Head of caudate nucleus (tissue), 42 donors: Measurements from ENCODE around the gene FBXO21.

Source experiments
- DNase-seq, 42 donors: peaks; one replicate each; pipeline versions ENCODE4 v3.0.0 to v3.0.0-alpha.2; 2020 to 2021; ENCODE audit warnings: mixed read lengths in 7 of 42
- intact Hi-C: fragments of 100-400 bp; cut with DNase I; formaldehyde crosslinking; loops from one replicate; pipeline ENCODE4 v1.15.0; 2022

FBXO21 gene

DNA sequence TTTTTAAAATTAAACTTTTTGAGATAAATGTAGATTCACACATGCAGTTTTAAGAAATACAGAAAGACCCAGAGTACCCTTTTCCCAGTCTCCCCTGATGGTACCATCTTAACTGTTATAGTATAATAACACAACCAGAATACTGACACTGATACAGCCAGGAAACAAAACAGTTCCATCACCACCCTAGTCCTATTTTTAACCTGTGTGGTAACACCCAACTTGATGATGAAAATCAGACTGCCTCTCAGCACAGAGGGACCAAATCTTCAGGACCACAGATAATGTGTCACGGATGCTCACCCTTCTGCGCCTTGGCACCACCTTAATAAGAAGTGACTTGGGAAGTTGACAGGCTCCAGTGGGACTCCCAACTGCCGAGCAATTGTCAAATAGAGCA, 18.1 kb downstream of the FBXO21 start:
- intact Hi-C loops: no loop called here

DNA sequence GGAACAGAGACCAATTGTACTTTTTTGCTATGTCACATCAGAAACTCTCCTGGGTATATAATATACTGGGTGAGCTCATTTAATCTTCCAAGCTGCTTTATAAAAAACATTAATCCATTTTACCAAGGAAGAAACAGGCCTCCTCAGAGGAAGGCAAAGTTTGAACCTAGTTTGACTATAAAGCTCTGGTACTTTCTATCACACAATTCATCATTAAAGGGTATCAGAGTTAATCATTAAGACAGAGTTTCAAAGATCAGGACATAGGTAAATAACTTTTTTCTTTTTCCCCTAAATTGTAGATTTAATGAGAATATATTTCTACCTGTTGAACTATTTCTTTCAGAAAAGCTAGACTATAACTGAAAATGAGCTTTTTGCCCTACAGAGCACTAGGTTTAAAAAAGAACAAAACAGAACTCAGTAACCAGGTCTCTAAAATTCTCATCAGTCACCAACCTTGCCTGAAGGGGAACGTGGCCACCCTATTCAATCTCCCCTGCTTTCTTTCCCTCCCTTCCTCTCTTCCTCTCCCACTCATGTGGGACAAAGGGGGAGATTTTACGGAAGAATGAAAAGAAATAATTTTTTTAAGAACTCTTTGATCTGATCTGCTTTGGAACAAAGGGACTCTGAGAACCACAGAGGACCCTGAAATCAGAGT, 18.6 kb downstream of the FBXO21 start:
- intact Hi-C loops: no loop called here
- no peak for DNase-seq

More for the DNA sequence above, 18.1 kb downstream of the FBXO21 start:
- no peak for DNase-seq

DNA sequence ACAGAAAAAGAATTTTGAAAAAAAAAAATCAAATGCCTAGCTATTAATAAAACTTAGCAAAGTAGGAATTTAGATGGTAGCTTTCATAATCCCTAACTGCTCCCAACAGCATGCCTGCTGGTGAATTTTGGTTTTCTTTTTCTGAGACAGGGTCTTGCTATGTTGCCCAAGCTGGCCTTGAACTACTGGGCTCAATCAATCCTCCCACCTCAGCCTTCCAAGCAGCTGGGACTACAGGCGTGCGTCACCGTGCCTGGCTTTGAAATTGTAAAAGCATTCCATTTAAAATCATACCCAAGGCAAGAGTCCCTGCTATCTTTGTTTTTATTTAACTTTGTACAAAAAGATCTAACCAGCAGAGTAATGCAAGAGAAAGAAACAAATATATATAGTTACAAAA, 20.7 kb downstream of the FBXO21 start:
- no peak for DNase-seq
- intact Hi-C loops: no loop called here

DNA sequence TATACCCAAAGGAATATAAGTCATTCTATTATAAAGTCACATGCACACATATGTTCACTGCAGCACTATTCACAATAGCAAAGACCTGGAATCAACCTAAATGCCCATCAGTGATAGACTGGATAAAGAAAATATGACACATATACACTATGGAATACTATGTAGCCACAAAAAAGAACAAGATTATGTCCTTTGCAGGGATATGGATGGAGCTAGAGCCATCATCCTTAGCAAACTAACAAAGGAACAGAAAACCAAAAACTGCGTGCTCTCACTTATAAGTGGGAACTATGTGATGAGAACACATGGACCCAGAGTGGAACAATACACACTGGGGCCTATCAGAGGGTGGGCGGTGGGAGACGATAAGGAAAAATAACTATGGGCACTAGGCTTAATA, 21.3 kb downstream of the FBXO21 start:
- no peak for DNase-seq
- intact Hi-C loops: no loop called here

DNA sequence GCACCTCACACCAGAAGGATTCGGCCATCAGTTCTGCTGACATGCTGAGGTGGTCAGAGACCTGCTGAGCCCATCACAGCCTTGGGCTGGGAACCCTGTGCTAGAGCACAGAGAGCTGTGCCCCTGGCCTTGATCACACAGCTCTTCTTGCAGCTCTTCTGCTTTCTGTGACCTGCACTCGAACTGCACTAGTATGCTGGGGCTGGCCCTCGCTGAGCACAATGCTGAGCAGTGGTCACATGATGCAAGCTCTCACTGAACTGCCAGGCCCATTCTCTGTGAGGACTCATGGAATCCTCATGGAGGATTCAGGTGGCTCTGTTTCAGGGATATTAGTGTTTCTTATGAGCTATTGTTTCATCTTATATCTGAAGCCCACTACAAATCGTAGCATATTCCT, 22.5 kb downstream of the FBXO21 start:
- no peak for DNase-seq
- intact Hi-C loops: no loop called here

DNA sequence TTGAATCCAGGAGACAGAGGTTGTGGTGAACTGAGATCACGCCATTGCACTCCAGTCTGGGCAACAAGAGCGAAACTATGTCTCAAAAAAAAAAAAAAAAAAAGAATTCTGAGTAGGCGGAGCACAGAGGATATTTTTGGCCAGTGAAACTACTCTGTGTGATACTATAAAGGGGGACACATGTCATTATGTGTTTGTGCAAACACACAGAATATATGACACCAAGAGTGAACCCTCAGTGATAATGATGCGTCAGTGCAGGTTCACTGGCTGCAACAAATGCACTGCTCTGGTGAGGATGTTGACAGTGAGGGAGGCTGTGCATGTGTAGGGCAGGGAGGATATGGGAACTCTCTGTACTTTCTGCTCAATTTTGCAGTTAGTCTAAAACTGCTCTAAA, 24.2 kb downstream of the FBXO21 start:
- no peak for DNase-seq
- intact Hi-C loops: no loop called here

DNA sequence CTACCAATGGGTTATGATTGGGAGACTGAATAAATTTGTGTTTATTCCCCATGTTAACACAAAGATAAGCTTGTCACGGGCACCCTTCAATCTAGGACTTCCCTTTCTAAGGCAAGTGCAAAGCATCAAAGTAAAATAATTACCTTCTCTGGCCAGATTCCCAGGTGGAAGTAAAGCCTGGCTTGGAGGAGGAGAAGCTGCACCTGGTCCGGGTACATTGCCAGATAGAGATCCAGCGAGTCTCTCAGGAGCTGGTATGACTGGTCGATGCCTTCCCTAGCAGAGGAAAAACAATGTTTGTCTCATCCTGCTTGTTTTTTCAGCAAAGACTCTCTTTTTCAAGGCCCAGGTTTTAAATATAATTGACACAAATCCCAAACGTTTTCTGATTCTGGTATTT, 24.9 kb downstream of the FBXO21 start:
- intact Hi-C loops: no loop called here
- DNase-seq: no peak

DNA sequence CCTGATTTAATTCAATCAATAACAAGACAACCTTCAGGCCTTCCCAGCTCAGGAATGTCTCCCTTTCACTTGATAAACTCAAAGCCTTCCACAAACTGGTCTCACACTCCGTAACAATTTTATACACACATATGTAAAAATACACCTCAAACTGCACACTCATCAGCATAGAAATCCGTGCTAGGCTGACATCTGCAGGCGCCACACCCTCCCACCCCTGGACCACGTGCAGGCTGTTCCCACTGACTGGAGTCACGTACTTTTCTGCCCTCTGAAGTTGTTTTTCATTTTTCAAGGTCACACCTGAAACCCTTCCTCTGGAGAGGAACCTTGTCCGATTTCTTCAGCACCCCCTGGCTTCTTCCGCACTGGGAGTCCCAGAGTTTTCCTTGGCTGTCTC, 27.6 kb downstream of the FBXO21 start:
- intact Hi-C loops: no loop called here
- DNase-seq: peak in 18 of 42 donors; percentile 18 to 78 (median 42)

DNA sequence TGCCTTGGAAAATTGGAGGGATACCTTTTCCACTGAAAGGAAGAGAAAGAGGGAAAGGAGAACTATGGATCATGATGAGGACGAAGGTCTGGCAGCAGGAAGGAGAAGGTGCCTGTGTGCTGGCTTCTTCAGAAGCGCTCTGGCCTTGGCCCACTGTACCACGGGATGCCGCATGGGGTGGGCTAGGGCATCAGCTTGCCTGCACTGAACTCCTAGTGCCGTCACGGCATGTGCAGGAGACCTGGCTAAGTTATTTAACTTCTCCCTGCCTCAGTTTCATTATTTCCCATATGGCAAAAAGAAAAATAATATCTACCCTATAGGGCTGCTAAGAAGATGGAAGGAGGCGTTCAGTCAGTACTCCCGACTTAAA, 28.1 kb downstream of the FBXO21 start:
- intact Hi-C loops: no loop called here
- DNase-seq: no peak

DNA sequence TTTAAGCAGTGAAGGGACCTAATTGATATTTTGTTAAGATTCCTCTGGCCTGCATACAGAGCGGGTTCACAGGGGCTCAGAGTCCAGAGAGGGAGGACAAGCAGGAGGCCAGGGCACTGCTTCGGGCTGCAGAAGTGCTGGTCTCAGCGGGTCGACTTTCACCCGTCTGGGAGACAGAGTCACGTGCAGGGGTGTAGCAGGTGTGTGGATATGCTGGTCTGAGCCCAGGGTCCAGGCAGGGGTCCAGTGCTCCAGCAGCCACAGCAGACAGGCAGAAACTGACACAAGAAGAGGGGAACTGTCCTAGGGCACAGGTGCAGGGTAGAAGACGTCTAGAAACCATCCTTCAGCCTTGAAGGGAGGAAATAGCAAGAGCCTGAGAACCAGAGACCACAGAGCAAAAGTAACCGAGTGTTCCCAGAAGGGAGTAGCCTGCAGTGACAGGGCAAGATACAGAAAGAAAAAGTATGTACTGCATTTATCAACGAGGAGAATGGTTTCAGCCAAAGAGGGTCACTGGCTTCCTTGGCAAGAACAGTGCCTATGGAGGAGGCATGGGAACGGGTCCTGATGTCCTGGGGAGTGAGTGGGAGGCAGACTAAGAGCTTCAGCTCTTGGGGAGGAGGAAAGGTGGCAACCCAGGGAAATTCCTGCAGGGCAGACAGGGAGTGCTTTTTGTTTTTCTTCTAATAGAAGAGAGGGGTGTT, 28.7 kb downstream of the FBXO21 start:
- intact Hi-C loops: no loop called here

DNA sequence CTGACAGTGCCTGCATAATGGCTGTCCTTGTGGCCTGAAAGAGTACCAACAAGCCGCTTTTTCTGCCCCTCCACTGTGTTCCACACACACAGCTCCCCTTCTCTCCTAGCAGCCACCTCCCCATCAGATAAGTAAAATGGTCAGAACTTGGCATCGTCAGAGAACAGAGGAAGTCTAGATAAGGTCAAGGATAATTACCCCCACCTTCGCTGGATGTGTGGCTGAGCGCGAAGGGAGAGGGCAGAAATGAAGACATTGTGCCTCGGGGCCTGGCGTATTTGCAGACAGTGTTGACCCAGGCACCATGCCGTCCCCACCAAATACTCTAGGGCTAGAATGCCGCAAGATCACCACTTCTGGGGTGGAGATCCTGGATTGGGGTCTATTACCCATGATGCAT, 30.6 kb downstream of the FBXO21 start:
- DNase-seq: peak in 1 of 42 donors; percentile 31
- intact Hi-C loops: no loop called here

More for the DNA sequence above, 28.7 kb downstream of the FBXO21 start:
- DNase-seq: no peak

DNA sequence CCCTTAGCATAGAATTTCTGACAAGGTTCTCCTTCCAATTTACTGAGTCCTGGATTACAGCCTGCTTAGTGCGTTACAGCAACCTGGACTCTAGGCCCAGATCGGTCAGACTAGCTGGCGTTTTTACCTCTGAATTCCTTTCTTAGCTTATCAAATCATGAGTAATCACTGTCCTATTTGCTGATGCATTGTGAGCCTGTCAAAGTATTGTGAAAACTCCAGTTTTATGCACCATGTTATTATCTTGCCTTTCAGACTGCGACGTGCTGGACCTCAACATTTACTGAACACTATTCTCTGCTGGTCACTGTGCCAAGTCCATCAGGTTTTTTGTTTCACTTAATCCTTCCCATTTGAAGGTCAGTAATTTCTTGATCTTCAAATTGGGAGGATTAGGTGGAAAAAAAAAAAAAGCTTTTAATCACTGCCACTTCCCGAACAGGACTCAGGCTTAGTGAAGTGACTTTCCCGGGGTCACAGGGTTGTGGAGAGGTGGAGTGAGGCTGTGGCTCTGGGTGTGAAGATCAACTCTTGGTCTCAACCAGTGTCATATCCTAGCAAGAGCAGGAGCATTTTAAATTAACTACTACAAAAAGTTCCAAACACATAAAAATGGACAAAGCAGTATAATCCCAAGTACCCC, 31.2 kb downstream of the FBXO21 start:
- DNase-seq: no peak
- intact Hi-C loops: no loop called here

DNA sequence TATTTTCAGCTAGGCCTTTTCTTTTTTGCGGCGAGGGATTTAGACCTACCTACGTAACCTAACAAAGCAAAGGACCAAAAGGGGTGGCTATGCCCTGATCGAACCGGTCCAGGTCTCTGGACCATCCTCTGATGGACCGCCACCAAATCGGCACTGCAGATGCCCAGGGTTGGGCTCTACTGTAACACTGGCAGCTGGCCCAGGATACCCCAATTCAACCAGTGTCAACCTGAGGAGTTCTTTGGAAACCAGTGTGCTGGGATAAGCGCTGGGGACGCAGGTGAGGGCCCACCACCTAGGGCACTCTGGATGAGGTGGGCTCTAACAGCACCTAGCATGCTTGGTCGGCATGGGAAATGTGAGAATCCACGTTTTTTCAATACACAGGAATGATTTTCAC, 32.2 kb downstream of the FBXO21 start:
- intact Hi-C loops: no loop called here
- peak in 1 of 42 donors; percentile 38 for DNase-seq

DNA sequence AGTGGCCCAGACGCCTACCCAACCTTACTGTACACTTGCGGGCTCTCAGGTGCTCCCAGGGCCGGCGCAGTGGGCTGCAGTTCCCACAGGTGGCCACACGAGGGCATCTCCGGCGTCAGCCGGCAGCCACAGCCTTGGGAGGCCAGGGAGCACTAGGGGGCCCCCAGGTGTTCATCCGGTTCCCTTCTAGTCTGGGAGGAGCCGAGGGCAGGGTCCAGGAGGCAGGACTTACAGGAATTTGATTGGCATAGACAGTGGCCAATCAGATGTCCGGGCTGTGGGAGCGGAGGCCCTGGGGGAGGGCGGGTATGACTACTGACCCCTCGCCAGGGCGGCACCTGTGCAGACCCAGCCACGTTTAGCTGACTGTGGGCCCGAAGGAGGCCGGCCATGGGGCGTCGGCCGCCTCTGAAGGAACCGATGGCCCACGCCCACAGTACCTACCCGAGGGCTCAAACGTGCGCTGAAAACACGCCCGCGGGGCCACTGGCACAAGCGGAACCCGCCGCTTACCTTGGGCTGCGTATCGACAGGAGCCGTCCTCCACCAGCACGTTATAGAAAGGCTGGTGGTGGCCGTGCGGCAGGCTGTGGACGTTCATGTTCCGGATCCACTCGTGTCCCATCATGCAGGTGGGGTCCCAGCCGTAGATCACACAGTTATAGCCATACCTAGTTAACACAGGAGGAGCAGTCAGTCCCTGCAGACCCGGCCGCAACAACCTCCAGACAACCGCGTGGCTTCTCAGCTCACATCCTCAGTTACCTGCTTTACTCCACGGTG, 34.8 kb downstream of the FBXO21 start:
- intact Hi-C loops: no loop called here
- DNase-seq: peak; percentile 35 to 88 (median 74)

DNA sequence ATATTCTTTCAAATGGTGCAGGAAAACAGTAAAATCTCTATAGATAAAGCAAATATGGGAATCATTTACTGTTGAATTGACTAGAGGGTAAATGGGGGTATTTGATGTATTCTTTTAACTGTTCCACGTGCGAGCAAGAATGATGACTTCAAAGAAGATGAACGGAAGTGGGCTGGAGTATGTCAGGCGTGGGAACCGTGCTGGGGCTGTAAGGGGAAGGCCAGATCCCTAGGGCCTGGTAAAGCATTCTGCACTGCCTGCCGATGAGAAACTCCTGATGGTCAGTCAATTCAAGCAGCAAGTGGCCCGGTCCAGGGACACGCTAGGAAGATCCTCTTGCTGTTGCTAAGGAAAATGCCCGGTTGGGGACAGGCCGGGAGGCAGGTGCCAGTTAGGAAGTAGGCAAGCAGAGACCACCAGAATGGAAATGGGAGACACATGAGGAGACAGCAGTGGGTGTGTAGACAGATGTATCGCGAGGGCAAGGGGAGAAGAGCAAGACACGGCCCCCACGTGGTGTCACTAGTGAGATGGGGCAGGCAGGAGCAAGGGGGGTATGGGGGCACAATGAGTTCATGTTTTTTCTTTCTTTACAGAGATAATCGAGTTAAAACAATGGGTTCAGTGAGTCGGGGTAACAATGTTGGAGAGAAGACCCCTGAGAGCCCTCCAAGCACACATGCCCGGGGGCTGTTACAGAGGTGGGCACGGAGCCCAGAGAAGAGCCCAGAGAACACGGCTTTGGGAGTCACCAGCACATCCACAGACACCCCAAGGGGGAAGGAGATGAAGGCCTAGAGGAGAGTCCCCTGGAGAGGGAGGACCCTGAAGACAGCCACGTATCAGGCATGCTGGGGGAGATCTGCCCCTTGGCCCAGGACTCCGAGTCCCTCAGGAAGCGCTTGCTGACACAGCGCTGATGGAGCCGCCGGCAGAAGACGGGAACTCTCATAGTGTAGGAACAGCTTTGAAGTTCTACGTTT, 37.2 kb downstream of the FBXO21 start:
- intact Hi-C loops: no loop called here
- peak in 2 of 42 donors; percentile 28 to 42 for DNase-seq

DNA sequence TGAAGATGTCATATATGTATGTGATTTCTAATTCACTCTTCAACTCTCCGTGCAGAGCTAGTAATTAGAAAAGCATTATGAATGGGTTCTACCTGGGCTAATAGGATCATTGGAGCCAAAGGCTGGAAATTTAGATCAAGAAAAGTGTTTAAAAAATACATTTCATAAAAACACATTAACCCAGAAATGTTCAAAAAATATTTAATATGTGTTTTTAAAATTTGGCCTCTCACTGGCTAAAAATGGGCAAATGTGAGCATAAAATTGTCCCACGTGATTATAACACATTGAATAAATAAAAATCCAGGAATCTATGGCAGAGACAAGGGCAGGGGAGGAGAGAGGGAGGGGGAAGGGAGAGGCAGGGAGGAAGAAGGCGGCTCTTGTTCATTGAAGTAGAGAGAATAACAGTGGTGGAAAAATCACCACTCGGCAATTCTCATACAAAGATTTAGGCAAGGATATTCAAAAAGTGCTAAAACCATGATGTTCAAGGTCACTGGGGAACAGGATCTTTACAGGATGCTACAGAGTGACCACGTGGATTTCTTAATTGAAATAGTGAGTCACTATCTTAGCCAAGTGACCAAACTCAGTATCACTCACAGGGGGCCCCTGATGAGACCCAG, 38.8 kb downstream of the FBXO21 start:
- no peak for DNase-seq
- intact Hi-C loops: no loop called here

DNA sequence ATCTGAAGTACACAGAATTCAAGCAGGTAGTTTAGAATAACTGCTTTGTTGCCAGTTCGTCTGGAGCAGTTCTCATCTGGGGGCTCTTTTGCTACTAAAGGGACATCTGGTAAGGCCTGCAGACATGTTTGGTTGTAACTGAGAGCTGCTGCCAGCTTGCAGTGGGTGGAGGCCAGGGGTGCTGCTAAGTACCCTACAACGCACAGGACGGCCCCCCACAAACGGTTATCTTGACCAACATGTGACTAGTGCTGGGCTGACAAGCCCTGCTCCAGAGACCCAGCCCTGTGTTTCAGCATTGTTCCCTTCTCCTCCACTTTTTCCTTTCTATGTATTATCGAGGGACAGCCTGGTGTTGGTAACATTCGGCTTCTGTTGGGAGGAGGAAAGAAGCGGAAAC, 40.8 kb downstream of the FBXO21 start:
- intact Hi-C loops: no loop called here
- peak in 1 of 42 donors; percentile 21 for DNase-seq

DNA sequence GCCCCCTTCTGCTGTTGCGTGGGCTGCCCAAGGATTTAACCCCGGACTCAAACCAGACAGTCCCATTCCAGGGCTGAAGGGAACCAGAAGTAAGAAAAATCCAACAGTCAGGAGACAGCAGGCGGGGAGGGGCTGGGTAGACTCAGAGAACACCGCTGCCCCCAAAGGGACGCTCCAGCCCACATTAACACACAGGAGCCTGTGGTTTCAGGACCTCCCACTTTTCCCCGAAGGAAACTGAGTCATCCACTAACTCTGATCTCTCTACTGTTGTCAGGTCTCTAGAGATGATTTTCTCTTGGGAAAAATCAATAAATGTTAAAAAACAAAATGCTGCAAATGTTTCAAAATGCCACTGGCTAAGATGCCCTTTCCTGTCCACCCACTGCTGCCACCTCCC, 41.6 kb downstream of the FBXO21 start:
- peak in 8 of 42 donors; percentile 22 to 69 (median 49) for DNase-seq
- intact Hi-C loops: no loop called here
